HG02884 (cell line): ENCODE measurements around the gene AKAP9.
"Not testable (repeated sequence)": the region's sequence is repeated elsewhere in the genome, so short reads cannot be mapped to it uniquely, and the experiment has no call there.

ENCODE experiments used
- ATAC-seq: cut with Tn5 transposase; IDR thresholded peaks from one replicate; pipeline ENCODE4 v1.9.1; 2021; ENCODE audit warnings: mild to moderate bottlenecking, moderate library complexity; ENCODE audit not compliant: unreplicated experiment

The AKAP9 gene

GRCh38 chr7:91944970-91945369 is 4.3 kb downstream of the AKAP9 start:
- not testable (repeated sequence) for ATAC-seq

- ATAC-seq, result no peak
Observed at GRCh38 chr7:91945476-91945875, 4.8 kb downstream of the AKAP9 start.

GRCh38 chr7:91946549-91946948 is 5.9 kb downstream of the AKAP9 start:
- ATAC-seq, result no peak

- no peak for ATAC-seq
Observed at GRCh38 chr7:91947948-91948347, 7.3 kb downstream of the AKAP9 start.

GRCh38 chr7:91949221-91950009 is 8.8 kb downstream of the AKAP9 start:
- ATAC-seq, result peak; percentile 48

- no peak for ATAC-seq
Observed at GRCh38 chr7:91953618-91954017, 13.0 kb downstream of the AKAP9 start.

GRCh38 chr7:91956464-91956863 is 15.8 kb downstream of the AKAP9 start:
- ATAC-seq, result not testable (repeated sequence)

- ATAC-seq, result no peak
Observed at GRCh38 chr7:91957232-91957631, 16.6 kb downstream of the AKAP9 start.

- ATAC-seq, result no peak
Observed at GRCh38 chr7:91957823-91958222, 17.2 kb downstream of the AKAP9 start.

GRCh38 chr7:91959023-91959422 is 18.4 kb downstream of the AKAP9 start:
- no peak for ATAC-seq

- no peak for ATAC-seq
Observed at GRCh38 chr7:91961816-91962215, 21.2 kb downstream of the AKAP9 start.

- ATAC-seq, result no peak
Observed at GRCh38 chr7:91962419-91962818, 21.8 kb downstream of the AKAP9 start.

GRCh38 chr7:91967513-91967912 is 26.9 kb downstream of the AKAP9 start:
- not testable (repeated sequence) for ATAC-seq

- no peak for ATAC-seq
Observed at GRCh38 chr7:91973639-91974038, 33.0 kb downstream of the AKAP9 start.

- no peak for ATAC-seq
Observed at GRCh38 chr7:91974066-91974465, 33.4 kb downstream of the AKAP9 start.

- ATAC-seq, result no peak
Observed at GRCh38 chr7:91976743-91977142, 36.1 kb downstream of the AKAP9 start.

- ATAC-seq, result no peak
Observed at GRCh38 chr7:91979590-91979989, 38.9 kb downstream of the AKAP9 start.

GRCh38 chr7:91982352-91982751 is 41.7 kb downstream of the AKAP9 start:
- ATAC-seq, result not testable (repeated sequence)

GRCh38 chr7:91988213-91988612 is 47.6 kb downstream of the AKAP9 start:
- ATAC-seq, result no peak

- no peak for ATAC-seq
Observed at GRCh38 chr7:91993976-91994375, 53.3 kb downstream of the AKAP9 start.

GRCh38 chr7:91995391-91996105 is 54.9 kb downstream of the AKAP9 start:
- peak; percentile 94 for ATAC-seq
